ENCODE results near the gene ELF5. TPM values are rescaled to one million over a fixed set of nuclear protein-coding genes. Genes with fewer than 3 reads are reported as not detected.

The ELF5 gene
- total and polyA plus RNA-seq, 2 donors (not counting 1 experiment from before 2014, with no cell fraction given), result not detected

- DNase-seq (ENCODE audit: low read depth in 2 of 2), result peak in 1 of 2 donors; percentile 35
- H2AFZ ChIP-seq (ENCODE audit: low read length), result no peak overlapping the region
- H3K4me3 ChIP-seq (replicated peaks in 1 of 4; ENCODE audit: control extremely low read depth in 1 of 4, insufficient read depth in 1 of 4, low read depth in 3 of 4, low read length in 4 of 4), result no peak overlapping the region
- no peaks in the 10 kb centered on the region for H4K20me1 ChIP-seq (ENCODE audit: control insufficient read depth, extremely low read depth, insufficient read depth, low read length)
- H3K36me3 ChIP-seq (ENCODE audit: control insufficient read depth, insufficient read depth, low read length), result peaks cover 13% of the 10 kb centered on the region
- TF ChIP-seq, protein P1, sequence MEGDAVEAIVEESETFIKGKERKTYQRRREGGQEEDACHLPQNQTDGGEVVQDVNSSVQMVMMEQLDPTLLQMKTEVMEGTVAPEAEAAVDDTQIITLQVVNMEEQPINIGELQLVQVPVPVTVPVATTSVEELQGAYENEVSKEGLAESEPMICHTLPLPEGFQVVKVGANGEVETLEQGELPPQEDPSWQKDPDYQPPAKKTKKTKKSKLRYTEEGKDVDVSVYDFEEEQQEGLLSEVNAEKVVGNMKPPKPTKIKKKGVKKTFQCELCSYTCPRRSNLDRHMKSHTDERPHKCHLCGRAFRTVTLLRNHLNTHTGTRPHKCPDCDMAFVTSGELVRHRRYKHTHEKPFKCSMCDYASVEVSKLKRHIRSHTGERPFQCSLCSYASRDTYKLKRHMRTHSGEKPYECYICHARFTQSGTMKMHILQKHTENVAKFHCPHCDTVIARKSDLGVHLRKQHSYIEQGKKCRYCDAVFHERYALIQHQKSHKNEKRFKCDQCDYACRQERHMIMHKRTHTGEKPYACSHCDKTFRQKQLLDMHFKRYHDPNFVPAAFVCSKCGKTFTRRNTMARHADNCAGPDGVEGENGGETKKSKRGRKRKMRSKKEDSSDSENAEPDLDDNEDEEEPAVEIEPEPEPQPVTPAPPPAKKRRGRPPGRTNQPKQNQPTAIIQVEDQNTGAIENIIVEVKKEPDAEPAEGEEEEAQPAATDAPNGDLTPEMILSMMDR (conservative IDR thresholded peaks at IDR 0.05 in 1 of 2, IDR thresholded peaks at IDR 0.05 in 1 of 2; ENCODE audit: low read depth in 1 of 2, low read length in 2 of 2), result peak; percentile 48 to 67
- no peak for TF ChIP-seq EZH2 (IDR thresholded peaks at IDR 0.05; ENCODE audit: low read length, missing control alignments)
- H3K9me3 ChIP-seq (ENCODE audit: control insufficient read depth, insufficient read depth, low read depth, low read length), result no peaks in the 10 kb centered on the region
- no peaks in the 10 kb centered on the region for H3K27me3 ChIP-seq (ENCODE audit: control insufficient read depth, insufficient read depth, low read length)
- no peaks in the 10 kb centered on the region for H3K79me2 ChIP-seq (ENCODE audit: control insufficient read depth, insufficient read depth, low read length)
- H3K4me1 ChIP-seq (ENCODE audit: control insufficient read depth, extremely low read depth, insufficient read depth, low read length), result no peaks in the 10 kb centered on the region
- no peak overlapping the region for H3K27ac ChIP-seq (ENCODE audit: insufficient read depth, low read length)
- H3K9ac ChIP-seq (ENCODE audit: insufficient read depth, low read length), result no peak overlapping the region
- H3K4me2 ChIP-seq (ENCODE audit: extremely low read depth, insufficient read depth, low read length), result no peak overlapping the region
Observed at GRCh38 chr11:34468209-34468841, 45.3 kb downstream of the ELF5 start.

- TF ChIP-seq, protein P1 (conservative IDR thresholded peaks at IDR 0.05 in 1 of 2, IDR thresholded peaks at IDR 0.05 in 1 of 2; ENCODE audit: low read depth in 1 of 2, low read length in 2 of 2), result no peak
- TF ChIP-seq EZH2 (IDR thresholded peaks at IDR 0.05; ENCODE audit: low read length, missing control alignments), result no peak
- no peaks in the 10 kb centered on the region for H4K20me1 ChIP-seq (ENCODE audit: control insufficient read depth, extremely low read depth, insufficient read depth, low read length)
- no peaks in the 10 kb centered on the region for H3K27me3 ChIP-seq (ENCODE audit: control insufficient read depth, insufficient read depth, low read length)
- H2AFZ ChIP-seq (ENCODE audit: low read length), result no peak overlapping the region
- H3K79me2 ChIP-seq (ENCODE audit: control insufficient read depth, insufficient read depth, low read length), result no peaks in the 10 kb centered on the region
- H3K4me3 ChIP-seq (replicated peaks in 1 of 4; ENCODE audit: control extremely low read depth in 1 of 4, insufficient read depth in 1 of 4, low read depth in 3 of 4, low read length in 4 of 4), result no peak overlapping the region
- no peak overlapping the region for H3K9ac ChIP-seq (ENCODE audit: insufficient read depth, low read length)
- H3K4me1 ChIP-seq (ENCODE audit: control insufficient read depth, extremely low read depth, insufficient read depth, low read length), result no peaks in the 10 kb centered on the region
- H3K36me3 ChIP-seq (ENCODE audit: control insufficient read depth, insufficient read depth, low read length), result peaks cover 15% of the 10 kb centered on the region
- H3K4me2 ChIP-seq (ENCODE audit: extremely low read depth, insufficient read depth, low read length), result no peak overlapping the region
- DNase-seq (ENCODE audit: low read depth in 2 of 2), result peak in 1 of 2 donors; percentile 6
- no peaks in the 10 kb centered on the region for H3K9me3 ChIP-seq (ENCODE audit: control insufficient read depth, insufficient read depth, low read depth, low read length)
- no peak overlapping the region for H3K27ac ChIP-seq (ENCODE audit: insufficient read depth, low read length)
Observed at GRCh38 chr11:34466802-34467488, 46.6 kb downstream of the ELF5 start.

- H3K27me3 ChIP-seq (ENCODE audit: control insufficient read depth, insufficient read depth, low read length), result no peaks in the 10 kb centered on the region
- no peaks in the 10 kb centered on the region for H4K20me1 ChIP-seq (ENCODE audit: control insufficient read depth, extremely low read depth, insufficient read depth, low read length)
- TF ChIP-seq, protein P1 (conservative IDR thresholded peaks at IDR 0.05 in 1 of 2, IDR thresholded peaks at IDR 0.05 in 1 of 2; ENCODE audit: low read depth in 1 of 2, low read length in 2 of 2), result no peak
- TF ChIP-seq EZH2 (IDR thresholded peaks at IDR 0.05; ENCODE audit: low read length, missing control alignments), result no peak
- peak in 1 of 2 donors; percentile 7 for DNase-seq (ENCODE audit: low read depth in 2 of 2)
- H3K27ac ChIP-seq (ENCODE audit: insufficient read depth, low read length), result no peak overlapping the region
- H3K36me3 ChIP-seq (ENCODE audit: control insufficient read depth, insufficient read depth, low read length), result peaks cover 16% of the 10 kb centered on the region
- no peak overlapping the region for H2AFZ ChIP-seq (ENCODE audit: low read length)
- H3K4me1 ChIP-seq (ENCODE audit: control insufficient read depth, extremely low read depth, insufficient read depth, low read length), result no peaks in the 10 kb centered on the region
- H3K4me3 ChIP-seq (replicated peaks in 1 of 4; ENCODE audit: control extremely low read depth in 1 of 4, insufficient read depth in 1 of 4, low read depth in 3 of 4, low read length in 4 of 4), result no peak overlapping the region
- H3K79me2 ChIP-seq (ENCODE audit: control insufficient read depth, insufficient read depth, low read length), result no peaks in the 10 kb centered on the region
- no peak overlapping the region for H3K4me2 ChIP-seq (ENCODE audit: extremely low read depth, insufficient read depth, low read length)
- no peaks in the 10 kb centered on the region for H3K9me3 ChIP-seq (ENCODE audit: control insufficient read depth, insufficient read depth, low read depth, low read length)
- no peak overlapping the region for H3K9ac ChIP-seq (ENCODE audit: insufficient read depth, low read length)
Observed at GRCh38 chr11:34464591-34465051, 49.0 kb downstream of the ELF5 start.
